IMR-90 (cell line): ENCODE data around the gene CAPN7.

Source experiments
- CTCF ChIP-seq: conservative IDR thresholded peaks from 2 replicates; pipeline ENCODE4 v1.5.1; 2012; ENCODE audit warnings: mild to moderate bottlenecking, low read depth, low read length, improper control_type of control experiment
- NFE2L2 ChIP-seq: fragments of 150-350 bp; IDR thresholded peaks from 2 replicates; pipeline ENCODE4 v1.6.1; 2016; ENCODE audit warnings: low read depth, mild to moderate bottlenecking, low read length
- POLR2A ChIP-seq: IDR thresholded peaks from 2 replicates; pipeline ENCODE4 v1.6.1; 2012; ENCODE audit warnings: mild to moderate bottlenecking, low read depth, low read length
- RAD21 ChIP-seq: IDR thresholded peaks from 2 replicates; pipeline ENCODE4 v1.6.1; 2012; ENCODE audit warnings: low read length, improper control_type of control experiment
- RCOR1 ChIP-seq: IDR thresholded peaks from 2 replicates; pipeline ENCODE4 v1.6.1; 2012; ENCODE audit warnings: mild to moderate bottlenecking, low read length, improper control_type of control experiment; ENCODE audit not compliant: insufficient replicate concordance
- RFX5 ChIP-seq: IDR thresholded peaks from 2 replicates; pipeline ENCODE4 v1.8.0; 2012; ENCODE audit warnings: low read depth, mild to moderate bottlenecking, low read length, moderate library complexity
- TF ChIP-seq, protein P1 (sequence below): fragments of 150-350 bp; IDR thresholded peaks from 2 replicates; pipeline ENCODE4 v1.6.1; 2017; ENCODE audit warnings: mild to moderate bottlenecking, antibody characterized with exemption, low read length, low read depth

GRCh38 chr3:15181963-15182362 is 24.1 kb upstream of the CAPN7 start:
- TF ChIP-seq POLR2A (no peak), CTCF (no peak), NFE2L2 (no peak), RAD21 (no peak), RCOR1 (no peak), RFX5 (no peak)
- TF ChIP-seq, protein P1, sequence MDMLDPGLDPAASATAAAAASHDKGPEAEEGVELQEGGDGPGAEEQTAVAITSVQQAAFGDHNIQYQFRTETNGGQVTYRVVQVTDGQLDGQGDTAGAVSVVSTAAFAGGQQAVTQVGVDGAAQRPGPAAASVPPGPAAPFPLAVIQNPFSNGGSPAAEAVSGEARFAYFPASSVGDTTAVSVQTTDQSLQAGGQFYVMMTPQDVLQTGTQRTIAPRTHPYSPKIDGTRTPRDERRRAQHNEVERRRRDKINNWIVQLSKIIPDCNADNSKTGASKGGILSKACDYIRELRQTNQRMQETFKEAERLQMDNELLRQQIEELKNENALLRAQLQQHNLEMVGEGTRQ = no peak
